HEK293 (cell line): ENCODE measurements around the gene F3.
A peak's percentile ranks its signal among the peaks of the same experiment; 100 is the strongest.

Source experiments
- CTCF ChIA-PET: fragments of 350-600 bp; formaldehyde crosslinking; extraction: SDS; loops from one replicate; lab custom pipeline; 2021; ENCODE audit warnings: antibody characterized with exemption; lab: Yijun Ruan, JAX
- POLR2A ChIA-PET: fragments of 300-600 bp; formaldehyde crosslinking; extraction: SDS; loops from one replicate; lab custom pipeline; 2020; ENCODE audit warnings: antibody characterized with exemption, inconsistent platforms; lab: Yijun Ruan, JAX
- H3K27ac ChIP-seq: fragments of 200-500 bp; sonication (Bioruptor generic); 2 replicates; pipeline ENCODE4 v1.5.1; 2014; ENCODE audit warnings: low read depth, low read length, control low read depth, inconsistent platforms; ENCODE audit errors: extremely low read depth
- H3K36me3 ChIP-seq, 2 experiments: fragments of 200-500 bp in 1 of 2; sonication (Bioruptor generic) in 1 of 2; 1 replicate in 1 of 2; 2 replicates in 1 of 2; pipeline ENCODE4 v1.5.1; 2014 to 2017; ENCODE audit warnings: inconsistent platforms in 2 of 2, low read length in 2 of 2; ENCODE audit not compliant: control insufficient read depth in 2 of 2, insufficient read depth in 1 of 2
- H3K4me1 ChIP-seq: fragments of 200-500 bp; sonication (Bioruptor generic); 2 replicates; pipeline ENCODE4 v1.5.1; 2014; ENCODE audit warnings: mild to moderate bottlenecking, low read length, inconsistent platforms; ENCODE audit not compliant: control insufficient read depth, insufficient read depth
- H3K4me3 ChIP-seq: 2 replicates; pipeline ENCODE4 v1.5.1; 2011; ENCODE audit warnings: low read depth, mild to moderate bottlenecking, control low read depth, low read length, moderate library complexity
- H3K9me3 ChIP-seq: fragments of 200-500 bp; sonication (Bioruptor generic); 2 replicates; pipeline ENCODE4 v1.5.1; 2014; ENCODE audit warnings: low read depth, low read length, inconsistent platforms; ENCODE audit not compliant: control insufficient read depth, insufficient read depth
- EGR2 ChIP-seq: fragments of 450-650 bp; formaldehyde crosslinking; IDR thresholded peaks from 2 replicates; pipeline ENCODE4 v1.5.1; 2016; ENCODE audit warnings: low read depth, missing biosample characterization, missing genetic modification characterization
- GLIS1 ChIP-seq: fragments of 450-650 bp; formaldehyde crosslinking; IDR thresholded peaks from 2 replicates; pipeline ENCODE4 v1.5.1; 2016; ENCODE audit warnings: missing biosample characterization, missing genetic modification characterization
- HOXC10 ChIP-seq: sonication (generic); formaldehyde crosslinking; IDR thresholded peaks from 2 replicates; pipeline ENCODE4 v1.8.1; 2023; ENCODE audit warnings: mild to moderate bottlenecking, missing genetic modification reagents
- KLF16 ChIP-seq: fragments of 450-650 bp; formaldehyde crosslinking; IDR thresholded peaks from 2 replicates; pipeline ENCODE4 v1.5.1; 2017; ENCODE audit warnings: missing biosample characterization, missing genetic modification characterization
- KLF8 ChIP-seq: fragments of 450-650 bp; formaldehyde crosslinking; IDR thresholded peaks from 2 replicates; pipeline ENCODE4 v1.5.1; 2016; ENCODE audit warnings: missing biosample characterization, missing genetic modification characterization
- TRIM28 ChIP-seq: IDR thresholded peaks from 2 replicates; pipeline ENCODE4 v1.6.1; 2011; ENCODE audit warnings: low read length, control low read depth, borderline replicate concordance
- ZBTB21 ChIP-seq: fragments of 450-650 bp; formaldehyde crosslinking; IDR thresholded peaks from 2 replicates; pipeline ENCODE4 v1.5.1; 2017; ENCODE audit warnings: missing biosample characterization, missing genetic modification characterization
- ZNF132 ChIP-seq: fragments of 450-650 bp; formaldehyde crosslinking; IDR thresholded peaks from 2 replicates; pipeline ENCODE4 v1.5.1; 2017; ENCODE audit warnings: missing biosample characterization, missing genetic modification characterization, borderline replicate concordance
- ZNF169 ChIP-seq: fragments of 450-650 bp; formaldehyde crosslinking; IDR thresholded peaks from 2 replicates; pipeline ENCODE4 v1.5.1; 2016; ENCODE audit warnings: missing biosample characterization, missing genetic modification characterization
- ZNF221 ChIP-seq: fragments of 450-650 bp; formaldehyde crosslinking; IDR thresholded peaks from 2 replicates; pipeline ENCODE4 v1.5.1; 2017; ENCODE audit warnings: missing biosample characterization, missing genetic modification characterization, borderline replicate concordance
- ZNF239 ChIP-seq: fragments of 450-650 bp; formaldehyde crosslinking; IDR thresholded peaks from 2 replicates; pipeline ENCODE4 v1.5.1; 2016; ENCODE audit warnings: missing biosample characterization, missing genetic modification characterization
- ZNF292 ChIP-seq: fragments of 450-650 bp; formaldehyde crosslinking; IDR thresholded peaks from 2 replicates; pipeline ENCODE4 v1.5.1; 2016; ENCODE audit warnings: low read depth, missing biosample characterization, missing genetic modification characterization, borderline replicate concordance
- ZNF350 ChIP-seq: fragments of 450-650 bp; formaldehyde crosslinking; IDR thresholded peaks from 2 replicates; pipeline ENCODE4 v1.5.0; 2017; ENCODE audit warnings: missing biosample characterization, mild to moderate bottlenecking, missing genetic modification characterization
- ZNF501 ChIP-seq: fragments of 450-650 bp; formaldehyde crosslinking; IDR thresholded peaks from 2 replicates; pipeline ENCODE4 v1.5.1; 2016; ENCODE audit warnings: missing biosample characterization, missing genetic modification characterization
- ZNF544 ChIP-seq: fragments of 450-650 bp; formaldehyde crosslinking; IDR thresholded peaks from 2 replicates; pipeline ENCODE4 v1.5.0; 2017; ENCODE audit warnings: missing biosample characterization, missing genetic modification characterization
- ZNF548 ChIP-seq: fragments of 450-650 bp; formaldehyde crosslinking; IDR thresholded peaks from 2 replicates; pipeline ENCODE4 v1.5.1; 2016; ENCODE audit warnings: missing biosample characterization, missing genetic modification characterization
- ZNF549 ChIP-seq: fragments of 450-650 bp; IDR thresholded peaks from 2 replicates; pipeline ENCODE4 v1.5.1; 2018; ENCODE audit warnings: missing biosample characterization, missing genetic modification characterization, mild to moderate bottlenecking, inconsistent platforms, moderate library complexity
- ZNF76 ChIP-seq: fragments of 450-650 bp; formaldehyde crosslinking; IDR thresholded peaks from 2 replicates; pipeline ENCODE4; 2016; ENCODE audit warnings: low read depth, missing biosample characterization, missing genetic modification characterization, borderline replicate concordance
- ZNF792 ChIP-seq: fragments of 450-650 bp; formaldehyde crosslinking; IDR thresholded peaks from 2 replicates; pipeline ENCODE4 v1.5.1; 2016; ENCODE audit warnings: missing biosample characterization, missing genetic modification characterization
- ZNF830 ChIP-seq: fragments of 450-650 bp; IDR thresholded peaks from 2 replicates; pipeline ENCODE4 v1.5.0; 2018; ENCODE audit warnings: missing biosample characterization, missing genetic modification characterization, low read depth, mild to moderate bottlenecking, moderate library complexity
- TF ChIP-seq, protein P1 (sequence below): fragments of 450-650 bp; formaldehyde crosslinking; IDR thresholded peaks from 2 replicates; pipeline ENCODE4 v1.5.1; 2016; ENCODE audit warnings: missing biosample characterization, missing genetic modification characterization
- TF ChIP-seq, protein P2 (sequence below): fragments of 450-650 bp; formaldehyde crosslinking; IDR thresholded peaks from 2 replicates; pipeline ENCODE4 v1.5.1; 2016; ENCODE audit warnings: missing biosample characterization, missing genetic modification characterization
- TF ChIP-seq, protein P3 (sequence below): fragments of 450-650 bp; formaldehyde crosslinking; IDR thresholded peaks from 2 replicates; pipeline ENCODE4 v1.5.1; 2016; ENCODE audit warnings: missing biosample characterization, missing genetic modification characterization
- TF ChIP-seq, protein P4 (sequence below): fragments of 450-650 bp; formaldehyde crosslinking; IDR thresholded peaks from 2 replicates; pipeline ENCODE4 v1.5.0; 2017; ENCODE audit warnings: missing biosample characterization, missing genetic modification characterization, borderline replicate concordance

Gene F3

DNA sequence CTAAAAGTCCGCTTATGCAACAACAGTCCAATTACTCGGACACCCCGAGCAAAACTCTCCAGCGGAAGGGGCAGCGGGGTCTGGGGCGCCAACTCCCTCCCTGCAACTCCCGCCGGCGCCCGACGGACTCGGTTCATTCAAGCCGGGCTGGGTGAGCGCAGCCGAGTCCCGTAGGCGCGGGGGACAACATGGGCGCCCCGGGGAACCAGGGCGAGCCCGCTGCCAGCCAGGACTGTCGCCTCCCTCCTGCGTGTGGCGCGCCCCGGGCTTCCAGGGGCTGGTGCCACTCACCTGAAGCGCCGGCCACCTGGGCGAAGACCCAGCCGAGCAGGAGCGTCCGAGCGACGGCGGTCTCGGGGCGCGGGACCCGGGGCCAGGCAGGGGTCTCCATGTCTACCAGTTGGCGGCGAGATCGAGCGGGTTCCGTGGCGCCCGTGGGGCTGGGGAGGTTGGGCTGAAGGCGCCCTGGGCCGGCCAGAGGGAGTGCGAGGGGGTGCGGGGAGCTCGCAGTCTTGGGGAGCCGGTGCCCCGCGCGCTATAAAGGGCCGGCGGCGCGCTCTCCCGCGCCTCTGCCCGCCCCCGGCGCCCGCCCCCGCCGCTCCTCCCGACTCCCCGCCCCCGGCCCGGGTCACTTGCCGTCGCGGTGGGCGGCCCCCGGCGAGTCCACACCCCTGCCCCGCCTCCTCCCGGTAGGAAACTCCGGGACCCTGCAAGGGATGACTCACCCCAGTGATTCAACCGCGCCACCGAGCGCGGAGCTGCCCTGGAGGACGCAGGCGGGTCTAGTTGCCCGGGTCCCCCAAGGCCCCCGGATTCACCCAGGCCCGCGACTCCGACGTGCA is at the start of gene F3:
Gene F3 (minus strand): TSS at position 514 of the 842 bp plus-strand sequence. CDS start 123 bp downstream, at position 391.
- CTCF ChIA-PET: interaction anchor here (0.5 to 2.8 kb wide), 6 partner anchors 8 to 263 kb away, joined by 3 to 7 read pairs (median 3); no protein-coding TSS in a partner anchor
- peak within 1 kb of the TSS; percentile 75; the same call in 1 of the 2 replicates for H3K27ac ChIP-seq
- H3K4me3 ChIP-seq: peak within 1 kb of the TSS; percentile 78
- H3K9me3 ChIP-seq: no peaks in the 10 kb centered on the region
- POLR2A ChIA-PET: interaction anchor here (2.0 kb wide), 1 partner anchor 19 kb away, joined by 9 read pairs; no protein-coding TSS in a partner anchor
- H3K4me1 ChIP-seq: peaks cover 4% of the 10 kb centered on the region; the same call in 1 of the 2 replicates
- peaks cover 0 to 16% of the 10 kb centered on the region in 2 experiments; a peak in 1 of 3 replicates for H3K36me3 ChIP-seq
- TF ChIP-seq ZNF830 (tag by site-specific recombination): no peak
- peak; percentile 37; the same call in 1 of the 2 replicates for TF ChIP-seq ZNF501
- TF ChIP-seq ZBTB21 (tag by site-specific recombination): no peak
- no peak for TF ChIP-seq ZNF549 (tag by site-specific recombination)
- TF ChIP-seq ZNF132 (tag by site-specific recombination): no peak
- peak; percentile 80 for TF ChIP-seq GLIS1 (tag by site-specific recombination)
- TF ChIP-seq, protein P1, sequence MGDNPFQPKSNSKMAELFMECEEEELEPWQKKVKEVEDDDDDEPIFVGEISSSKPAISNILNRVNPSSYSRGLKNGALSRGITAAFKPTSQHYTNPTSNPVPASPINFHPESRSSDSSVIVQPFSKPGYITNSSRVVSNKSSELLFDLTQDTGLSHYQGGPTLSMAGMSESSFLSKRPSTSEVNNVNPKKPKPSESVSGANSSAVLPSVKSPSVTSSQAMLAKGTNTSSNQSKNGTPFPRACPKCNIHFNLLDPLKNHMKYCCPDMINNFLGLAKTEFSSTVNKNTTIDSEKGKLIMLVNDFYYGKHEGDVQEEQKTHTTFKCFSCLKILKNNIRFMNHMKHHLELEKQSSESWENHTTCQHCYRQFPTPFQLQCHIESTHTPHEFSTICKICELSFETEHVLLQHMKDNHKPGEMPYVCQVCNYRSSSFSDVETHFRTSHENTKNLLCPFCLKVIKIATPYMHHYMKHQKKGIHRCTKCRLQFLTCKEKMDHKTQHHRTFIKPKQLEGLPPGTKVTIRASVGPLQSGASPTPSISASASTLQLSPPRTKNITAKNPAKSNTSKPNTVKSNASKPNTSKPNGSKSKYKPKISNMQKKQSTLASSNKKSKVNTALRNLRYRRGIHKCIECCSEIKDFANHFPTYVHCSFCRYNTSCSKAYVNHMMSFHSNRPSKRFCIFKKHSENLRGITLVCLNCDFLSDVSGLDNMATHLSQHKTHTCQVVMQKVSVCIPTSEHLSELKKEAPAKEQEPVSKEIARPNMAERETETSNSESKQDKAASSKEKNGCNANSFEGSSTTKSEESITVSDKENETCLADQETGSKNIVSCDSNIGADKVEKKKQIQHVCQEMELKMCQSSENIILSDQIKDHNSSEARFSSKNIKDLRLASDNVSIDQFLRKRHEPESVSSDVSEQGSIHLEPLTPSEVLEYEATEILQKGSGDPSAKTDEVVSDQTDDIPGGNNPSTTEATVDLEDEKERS (tag by site-specific recombination): no peak
- TF ChIP-seq HOXC10 (CRISPR knock-in tag): no peak
- no peak for TF ChIP-seq ZNF350
- TF ChIP-seq ZNF792 (tag by site-specific recombination): 0 out of 2 replicates have a peak, but pooled peaks have one; percentile 31
- TF ChIP-seq, protein P2, sequence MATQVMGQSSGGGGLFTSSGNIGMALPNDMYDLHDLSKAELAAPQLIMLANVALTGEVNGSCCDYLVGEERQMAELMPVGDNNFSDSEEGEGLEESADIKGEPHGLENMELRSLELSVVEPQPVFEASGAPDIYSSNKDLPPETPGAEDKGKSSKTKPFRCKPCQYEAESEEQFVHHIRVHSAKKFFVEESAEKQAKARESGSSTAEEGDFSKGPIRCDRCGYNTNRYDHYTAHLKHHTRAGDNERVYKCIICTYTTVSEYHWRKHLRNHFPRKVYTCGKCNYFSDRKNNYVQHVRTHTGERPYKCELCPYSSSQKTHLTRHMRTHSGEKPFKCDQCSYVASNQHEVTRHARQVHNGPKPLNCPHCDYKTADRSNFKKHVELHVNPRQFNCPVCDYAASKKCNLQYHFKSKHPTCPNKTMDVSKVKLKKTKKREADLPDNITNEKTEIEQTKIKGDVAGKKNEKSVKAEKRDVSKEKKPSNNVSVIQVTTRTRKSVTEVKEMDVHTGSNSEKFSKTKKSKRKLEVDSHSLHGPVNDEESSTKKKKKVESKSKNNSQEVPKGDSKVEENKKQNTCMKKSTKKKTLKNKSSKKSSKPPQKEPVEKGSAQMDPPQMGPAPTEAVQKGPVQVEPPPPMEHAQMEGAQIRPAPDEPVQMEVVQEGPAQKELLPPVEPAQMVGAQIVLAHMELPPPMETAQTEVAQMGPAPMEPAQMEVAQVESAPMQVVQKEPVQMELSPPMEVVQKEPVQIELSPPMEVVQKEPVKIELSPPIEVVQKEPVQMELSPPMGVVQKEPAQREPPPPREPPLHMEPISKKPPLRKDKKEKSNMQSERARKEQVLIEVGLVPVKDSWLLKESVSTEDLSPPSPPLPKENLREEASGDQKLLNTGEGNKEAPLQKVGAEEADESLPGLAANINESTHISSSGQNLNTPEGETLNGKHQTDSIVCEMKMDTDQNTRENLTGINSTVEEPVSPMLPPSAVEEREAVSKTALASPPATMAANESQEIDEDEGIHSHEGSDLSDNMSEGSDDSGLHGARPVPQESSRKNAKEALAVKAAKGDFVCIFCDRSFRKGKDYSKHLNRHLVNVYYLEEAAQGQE (tag by site-specific recombination): no peak
- TF ChIP-seq, protein P3, sequence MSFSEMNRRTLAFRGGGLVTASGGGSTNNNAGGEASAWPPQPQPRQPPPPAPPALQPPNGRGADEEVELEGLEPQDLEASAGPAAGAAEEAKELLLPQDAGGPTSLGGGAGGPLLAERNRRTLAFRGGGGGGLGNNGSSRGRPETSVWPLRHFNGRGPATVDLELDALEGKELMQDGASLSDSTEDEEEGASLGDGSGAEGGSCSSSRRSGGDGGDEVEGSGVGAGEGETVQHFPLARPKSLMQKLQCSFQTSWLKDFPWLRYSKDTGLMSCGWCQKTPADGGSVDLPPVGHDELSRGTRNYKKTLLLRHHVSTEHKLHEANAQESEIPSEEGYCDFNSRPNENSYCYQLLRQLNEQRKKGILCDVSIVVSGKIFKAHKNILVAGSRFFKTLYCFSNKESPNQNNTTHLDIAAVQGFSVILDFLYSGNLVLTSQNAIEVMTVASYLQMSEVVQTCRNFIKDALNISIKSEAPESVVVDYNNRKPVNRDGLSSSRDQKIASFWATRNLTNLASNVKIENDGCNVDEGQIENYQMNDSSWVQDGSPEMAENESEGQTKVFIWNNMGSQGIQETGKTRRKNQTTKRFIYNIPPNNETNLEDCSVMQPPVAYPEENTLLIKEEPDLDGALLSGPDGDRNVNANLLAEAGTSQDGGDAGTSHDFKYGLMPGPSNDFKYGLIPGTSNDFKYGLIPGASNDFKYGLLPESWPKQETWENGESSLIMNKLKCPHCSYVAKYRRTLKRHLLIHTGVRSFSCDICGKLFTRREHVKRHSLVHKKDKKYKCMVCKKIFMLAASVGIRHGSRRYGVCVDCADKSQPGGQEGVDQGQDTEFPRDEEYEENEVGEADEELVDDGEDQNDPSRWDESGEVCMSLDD: peak; percentile 69
- peak; percentile 64; the same call in 1 of the 2 replicates for TF ChIP-seq KLF8
- no peak for TF ChIP-seq ZNF239 (tag by site-specific recombination)
- TF ChIP-seq ZNF169 (tag by site-specific recombination): no peak
- no peak for TF ChIP-seq ZNF292 (tag by site-specific recombination)
- TF ChIP-seq ZNF76: no peak
- TF ChIP-seq TRIM28: no peak
- no peak for TF ChIP-seq ZNF221 (tag by site-specific recombination)
- 0 out of 2 replicates have a peak, but pooled peaks have one; percentile 29 for TF ChIP-seq EGR2 (tag by site-specific recombination)
- no peak for TF ChIP-seq KLF16
- TF ChIP-seq ZNF544: no peak
- no peak for TF ChIP-seq ZNF548 (tag by site-specific recombination)
- TF ChIP-seq, protein P4, sequence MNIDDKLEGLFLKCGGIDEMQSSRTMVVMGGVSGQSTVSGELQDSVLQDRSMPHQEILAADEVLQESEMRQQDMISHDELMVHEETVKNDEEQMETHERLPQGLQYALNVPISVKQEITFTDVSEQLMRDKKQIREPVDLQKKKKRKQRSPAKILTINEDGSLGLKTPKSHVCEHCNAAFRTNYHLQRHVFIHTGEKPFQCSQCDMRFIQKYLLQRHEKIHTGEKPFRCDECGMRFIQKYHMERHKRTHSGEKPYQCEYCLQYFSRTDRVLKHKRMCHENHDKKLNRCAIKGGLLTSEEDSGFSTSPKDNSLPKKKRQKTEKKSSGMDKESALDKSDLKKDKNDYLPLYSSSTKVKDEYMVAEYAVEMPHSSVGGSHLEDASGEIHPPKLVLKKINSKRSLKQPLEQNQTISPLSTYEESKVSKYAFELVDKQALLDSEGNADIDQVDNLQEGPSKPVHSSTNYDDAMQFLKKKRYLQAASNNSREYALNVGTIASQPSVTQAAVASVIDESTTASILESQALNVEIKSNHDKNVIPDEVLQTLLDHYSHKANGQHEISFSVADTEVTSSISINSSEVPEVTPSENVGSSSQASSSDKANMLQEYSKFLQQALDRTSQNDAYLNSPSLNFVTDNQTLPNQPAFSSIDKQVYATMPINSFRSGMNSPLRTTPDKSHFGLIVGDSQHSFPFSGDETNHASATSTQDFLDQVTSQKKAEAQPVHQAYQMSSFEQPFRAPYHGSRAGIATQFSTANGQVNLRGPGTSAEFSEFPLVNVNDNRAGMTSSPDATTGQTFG (tag by site-specific recombination): no peak
